GM13977 (cell line): ENCODE data around the gene C1orf216.
"Not testable (repeated sequence)": the region's sequence is repeated elsewhere in the genome, so short reads cannot be mapped to it uniquely, and the experiment has no call there.

ENCODE experiments used
- DNase-seq: peaks from one replicate; pipeline ENCODE4 v3.0.0; 2012; ENCODE audit warnings: low spot score
- in situ Hi-C: fragments of 300-500 bp; cut with MboI; formaldehyde crosslinking; loops from one replicate; pipeline ENCODE4 v1.12.0; 2022; ENCODE audit warnings: low sequenced_read_pairs, low pct_unique_long_range_greater_than_20kb, mixed read lengths, inconsistent platforms; ENCODE audit not compliant: unreplicated experiment
- TF ChIP-seq, protein P1 (sequence below): IDR thresholded peaks from 2 replicates; pipeline ENCODE4 v1.5.1; 2012; ENCODE audit warnings: mild to moderate bottlenecking, control low read depth; ENCODE audit not compliant: insufficient read depth; ENCODE audit errors: extremely low read depth, missing control alignments

C1orf216 gene

DNA sequence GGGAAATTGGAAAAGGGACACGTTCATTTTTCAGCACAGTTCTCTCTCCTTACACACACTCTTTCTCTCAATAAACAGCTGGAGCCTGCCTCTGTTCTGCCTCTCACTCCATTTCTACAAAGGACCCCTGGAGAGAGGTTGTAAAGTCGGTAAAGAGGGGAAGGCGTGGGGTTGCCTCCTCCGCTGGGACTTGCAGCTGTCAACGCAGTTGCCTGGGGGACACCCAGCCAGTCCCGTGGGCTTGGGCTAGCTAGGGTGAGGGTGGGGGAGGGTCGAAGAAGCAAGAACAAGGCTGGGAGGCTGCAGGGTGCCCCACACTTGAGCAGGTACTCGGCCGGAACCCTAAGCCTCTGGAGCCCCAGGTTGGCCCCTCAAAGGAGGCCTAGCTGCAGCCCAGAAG lies 27.6 kb downstream of the C1orf216 start:
- TF ChIP-seq, protein P1, sequence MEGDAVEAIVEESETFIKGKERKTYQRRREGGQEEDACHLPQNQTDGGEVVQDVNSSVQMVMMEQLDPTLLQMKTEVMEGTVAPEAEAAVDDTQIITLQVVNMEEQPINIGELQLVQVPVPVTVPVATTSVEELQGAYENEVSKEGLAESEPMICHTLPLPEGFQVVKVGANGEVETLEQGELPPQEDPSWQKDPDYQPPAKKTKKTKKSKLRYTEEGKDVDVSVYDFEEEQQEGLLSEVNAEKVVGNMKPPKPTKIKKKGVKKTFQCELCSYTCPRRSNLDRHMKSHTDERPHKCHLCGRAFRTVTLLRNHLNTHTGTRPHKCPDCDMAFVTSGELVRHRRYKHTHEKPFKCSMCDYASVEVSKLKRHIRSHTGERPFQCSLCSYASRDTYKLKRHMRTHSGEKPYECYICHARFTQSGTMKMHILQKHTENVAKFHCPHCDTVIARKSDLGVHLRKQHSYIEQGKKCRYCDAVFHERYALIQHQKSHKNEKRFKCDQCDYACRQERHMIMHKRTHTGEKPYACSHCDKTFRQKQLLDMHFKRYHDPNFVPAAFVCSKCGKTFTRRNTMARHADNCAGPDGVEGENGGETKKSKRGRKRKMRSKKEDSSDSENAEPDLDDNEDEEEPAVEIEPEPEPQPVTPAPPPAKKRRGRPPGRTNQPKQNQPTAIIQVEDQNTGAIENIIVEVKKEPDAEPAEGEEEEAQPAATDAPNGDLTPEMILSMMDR = no peak
- no peak for DNase-seq
- in situ Hi-C loops = no loop called here

DNA sequence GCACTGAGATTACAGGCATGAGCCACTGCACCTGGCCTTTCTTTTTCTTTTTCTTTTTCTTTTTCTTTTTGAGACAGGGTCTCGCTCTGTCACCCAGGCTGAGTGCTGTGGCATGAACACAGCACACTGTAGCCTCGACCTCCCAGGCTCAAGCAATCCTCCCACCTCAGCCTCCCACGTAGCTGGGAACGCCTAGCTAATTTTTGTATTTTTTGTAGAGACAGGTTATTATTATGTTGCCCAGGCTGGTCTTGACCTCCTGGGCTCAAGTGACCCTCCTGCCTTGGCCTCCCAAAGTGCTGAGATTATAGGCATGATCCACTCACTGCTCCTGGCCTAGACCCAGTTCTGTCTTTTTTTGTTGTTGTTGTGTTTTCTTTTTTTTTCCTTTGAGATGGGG lies 28.6 kb downstream of the C1orf216 start:
- in situ Hi-C loops, DNase-seq: not testable (repeated sequence)

DNA sequence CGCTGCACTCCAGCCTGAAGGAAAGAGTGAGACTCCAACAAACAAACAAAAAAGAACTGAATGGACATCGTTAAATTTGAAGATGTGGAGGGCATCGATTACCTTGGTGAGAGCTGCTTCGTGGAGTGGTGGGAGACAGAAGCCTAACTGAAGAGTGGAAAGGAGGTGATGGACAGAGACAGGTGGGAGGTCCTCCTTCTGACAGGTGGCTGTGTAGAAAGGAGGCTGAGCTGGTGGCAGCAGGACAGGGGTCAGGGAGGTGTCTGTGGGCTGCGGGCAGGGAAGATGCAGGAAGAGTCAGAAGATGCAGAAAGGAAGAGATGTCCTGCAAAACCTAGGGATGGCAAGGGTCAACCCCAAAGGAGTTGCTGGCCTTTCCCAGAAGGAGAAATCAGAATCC lies 30.5 kb downstream of the C1orf216 start:
- no peak for DNase-seq
- in situ Hi-C loops = no loop called here
- TF ChIP-seq, protein P1 = no peak

DNA sequence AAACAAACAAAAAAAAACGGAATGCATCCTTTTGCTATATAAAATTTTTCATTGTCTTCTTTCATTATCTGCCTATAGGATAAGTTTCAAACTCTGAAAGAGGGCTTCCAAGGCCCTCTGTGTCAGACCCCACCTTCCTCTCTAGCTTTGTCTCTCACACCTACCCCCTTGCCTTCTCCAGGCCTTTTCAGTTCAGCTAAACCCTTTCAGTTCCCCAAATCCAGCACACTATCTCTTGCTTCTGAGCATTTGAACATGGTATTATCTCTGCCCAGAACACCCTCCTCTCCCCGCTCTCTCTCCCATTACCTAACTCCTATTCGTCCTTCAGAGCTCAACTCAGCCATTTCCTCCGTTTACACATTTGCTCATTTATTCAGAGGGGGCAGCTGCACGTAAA lies 35.7 kb downstream of the C1orf216 start:
- in situ Hi-C loops = no loop called here
- DNase-seq = no peak
- TF ChIP-seq, protein P1 = no peak

DNA sequence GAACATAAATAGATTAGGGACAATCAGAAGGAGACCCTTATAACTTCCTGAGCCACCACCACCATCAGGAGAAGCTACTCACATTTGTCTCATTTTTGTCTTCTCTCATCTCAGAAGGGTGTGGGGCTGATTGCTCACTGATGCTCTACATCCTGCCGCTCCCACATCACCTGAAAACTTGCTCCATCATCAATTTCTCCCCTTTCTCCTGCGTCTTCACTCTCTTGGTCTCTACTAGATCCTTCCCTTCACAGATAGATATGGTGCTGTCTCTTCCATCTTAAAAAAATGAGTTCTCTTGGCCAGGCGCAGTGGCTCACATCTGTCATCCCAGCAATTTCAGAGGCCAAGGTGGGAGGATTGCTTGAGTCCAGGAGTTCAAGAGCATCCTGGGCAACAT lies 38.4 kb downstream of the C1orf216 start:
- TF ChIP-seq, protein P1 = no peak
- in situ Hi-C loops = no loop called here
- DNase-seq = no peak

DNA sequence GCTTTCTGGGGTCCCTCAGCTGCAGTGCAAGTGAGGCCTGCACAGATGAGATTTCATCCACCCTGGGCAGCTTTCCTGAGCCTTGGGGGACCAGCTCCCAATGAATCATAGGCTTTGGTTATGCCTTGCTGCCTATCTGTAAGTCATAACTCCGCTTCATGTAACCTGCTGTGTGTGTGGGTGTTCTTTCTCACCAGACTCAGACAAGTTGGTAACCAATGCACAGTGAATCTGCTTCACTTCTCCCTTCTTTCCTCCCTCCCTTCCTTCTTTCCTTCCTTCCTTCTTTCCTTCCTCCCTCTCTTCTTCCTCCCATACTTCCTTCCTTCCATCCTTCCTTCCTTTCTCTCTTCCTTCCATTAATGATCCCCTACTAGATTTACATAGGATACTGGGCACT lies 42.9 kb downstream of the C1orf216 start:
- TF ChIP-seq, protein P1 = no peak
- in situ Hi-C loops = no loop called here
- no peak for DNase-seq

DNA sequence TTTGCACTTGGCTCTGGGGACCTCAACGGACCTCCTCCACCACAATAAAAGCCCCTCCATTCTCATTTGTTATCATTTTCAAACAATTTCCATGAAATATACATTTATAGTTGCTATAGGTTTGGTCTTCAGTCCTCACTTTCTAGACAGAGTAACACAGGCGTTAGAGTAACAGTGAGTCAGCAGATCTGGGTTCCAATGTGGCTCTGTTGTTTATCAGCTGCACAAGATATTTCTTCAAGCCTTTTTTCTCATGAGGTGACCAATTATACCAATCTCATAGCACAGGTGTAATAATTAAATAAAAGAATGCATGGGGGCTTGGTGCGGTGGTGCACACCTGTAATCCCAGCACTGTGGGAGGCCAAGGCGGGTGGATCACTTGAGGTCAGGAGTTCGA lies 44.6 kb downstream of the C1orf216 start:
- TF ChIP-seq, protein P1 = no peak
- in situ Hi-C loops = no loop called here
- no peak for DNase-seq
